Measurements from ENCODE around the gene ITPRIP.

DNA sequence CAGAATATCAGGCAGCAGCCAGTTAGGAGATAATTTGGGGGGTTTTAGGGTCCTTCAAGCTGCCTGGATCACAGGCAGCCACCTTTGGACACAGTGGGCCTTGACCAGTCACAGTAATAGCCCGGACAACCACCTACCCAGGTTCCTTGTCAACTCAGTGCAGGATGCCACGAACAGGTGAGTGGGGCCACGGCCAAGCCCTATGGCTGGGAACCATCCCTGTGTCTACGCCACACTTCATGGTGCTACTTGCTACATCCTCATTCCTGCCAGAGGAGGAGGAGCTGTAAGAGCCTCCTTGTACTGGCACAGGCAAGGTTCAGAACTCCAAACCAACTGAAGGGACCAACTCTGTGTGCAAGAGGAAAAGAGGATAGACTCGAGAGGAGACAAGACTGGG, 19.9 kb downstream of the ITPRIP start:
- TF ChIP-seq CTCF (conservative IDR thresholded peaks at IDR 0.05; ENCODE audit: low read depth, low read length) = no peak
- TF ChIP-seq EZH2 (IDR thresholded peaks at IDR 0.05; ENCODE audit: borderline replicate concordance, low read depth, low read length, poor library complexity, severe bottlenecking) = no peak
